WERI-Rb-1 (cell line): Measurements from ENCODE around the gene DNAAF1.

Experiments
- DNase-seq: peaks from one replicate; pipeline ENCODE4 v3.0.0-alpha.2; 2020
- H3K27ac ChIP-seq: fragments of 250-450 bp; sonication (Bioruptor Pico); 2 replicates; pipeline ENCODE4 v1.5.1; 2020; ENCODE audit warnings: mild to moderate bottlenecking, moderate library complexity
- H3K27me3 ChIP-seq: fragments of 250-450 bp; sonication (Bioruptor Pico); 2 replicates; pipeline ENCODE4 v1.5.1; 2021; ENCODE audit warnings: mild to moderate bottlenecking, low read depth, moderate library complexity; ENCODE audit not compliant: insufficient read depth, severe bottlenecking
- H3K36me3 ChIP-seq: fragments of 250-450 bp; sonication (Bioruptor Pico); 2 replicates; pipeline ENCODE4 v1.5.1; 2020; ENCODE audit warnings: mild to moderate bottlenecking, moderate library complexity
- H3K4me3 ChIP-seq: 2 replicates; pipeline ENCODE4 v1.5.1; 2011; ENCODE audit warnings: low read depth, mild to moderate bottlenecking, control low read depth, low read length
- H3K9me3 ChIP-seq: fragments of 250-450 bp; sonication (Bioruptor Pico); 2 replicates; pipeline ENCODE4 v1.5.1; 2021; ENCODE audit warnings: mild to moderate bottlenecking, moderate library complexity; ENCODE audit not compliant: severe bottlenecking
- CTCF ChIP-seq: IDR thresholded peaks from 2 replicates; pipeline ENCODE4 v1.5.1; 2011; ENCODE audit warnings: low read depth, mild to moderate bottlenecking, control low read depth, inconsistent platforms, low read length

Gene DNAAF1

GRCh38 chr16:84218176-84218823 is 73.2 kb downstream of the DNAAF1 start:
- no peak overlapping the region for H3K27ac ChIP-seq
- DNase-seq = no peak
- H3K36me3 ChIP-seq = no peaks in the 10 kb centered on the region
- H3K4me3 ChIP-seq = no peak overlapping the region
- no peaks in the 10 kb centered on the region for H3K27me3 ChIP-seq
- TF ChIP-seq CTCF = no peak
- no peaks in the 10 kb centered on the region for H3K9me3 ChIP-seq

GRCh38 chr16:84218956-84219355 is 73.8 kb downstream of the DNAAF1 start:
- DNase-seq = no peak
- Histone ChIP-seq H3K27me3 (no peaks in the 10 kb centered on the region), H3K9me3 (no peaks in the 10 kb centered on the region), H3K27ac (no peak overlapping the region), H3K4me3 (no peak overlapping the region), H3K36me3 (no peaks in the 10 kb centered on the region)
- no peak for TF ChIP-seq CTCF

- TF ChIP-seq CTCF = no peak
- Histone ChIP-seq H3K36me3 (no peaks in the 10 kb centered on the region), H3K4me3 (no peak overlapping the region), H3K27me3 (no peaks in the 10 kb centered on the region), H3K9me3 (no peaks in the 10 kb centered on the region), H3K27ac (no peak overlapping the region)
- DNase-seq = no peak
Measured at GRCh38 chr16:84220851-84221250, 75.7 kb downstream of the DNAAF1 start.

- no peak overlapping the region for H3K27ac ChIP-seq
- H3K4me3 ChIP-seq = no peak overlapping the region
- DNase-seq = no peak
- no peaks in the 10 kb centered on the region for H3K36me3 ChIP-seq
- no peaks in the 10 kb centered on the region for H3K27me3 ChIP-seq
- TF ChIP-seq CTCF = no peak
- H3K9me3 ChIP-seq = no peaks in the 10 kb centered on the region
Measured at GRCh38 chr16:84223456-84223855, 78.3 kb downstream of the DNAAF1 start.

GRCh38 chr16:84224554-84224953 is 79.4 kb downstream of the DNAAF1 start:
- Histone ChIP-seq H3K27ac (no peak overlapping the region), H3K27me3 (no peaks in the 10 kb centered on the region), H3K9me3 (no peaks in the 10 kb centered on the region), H3K4me3 (no peak overlapping the region), H3K36me3 (no peaks in the 10 kb centered on the region)
- no peak for DNase-seq
- no peak for TF ChIP-seq CTCF

- Histone ChIP-seq H3K27me3 (no peaks in the 10 kb centered on the region), H3K27ac (no peak overlapping the region), H3K4me3 (no peak overlapping the region), H3K9me3 (no peaks in the 10 kb centered on the region), H3K36me3 (no peaks in the 10 kb centered on the region)
- DNase-seq = no peak
- TF ChIP-seq CTCF = no peak
Measured at GRCh38 chr16:84225126-84225525, 80.0 kb downstream of the DNAAF1 start.
